ENCODE results near the gene CDKN2C.
"Not testable (repeated sequence)": the region's sequence is repeated elsewhere in the genome, so short reads cannot be mapped to it uniquely, and the experiment has no call there.

CDKN2C gene

GRCh38 chr1:50969611-50970508 is at the start of gene CDKN2C:
CDKN2C (plus strand) TSS chr1:50970245; CDS start chr1:50970369, 124 bp downstream.
- peak; percentile 79 for DNase-seq (ENCODE audit: low read depth)

DNA sequence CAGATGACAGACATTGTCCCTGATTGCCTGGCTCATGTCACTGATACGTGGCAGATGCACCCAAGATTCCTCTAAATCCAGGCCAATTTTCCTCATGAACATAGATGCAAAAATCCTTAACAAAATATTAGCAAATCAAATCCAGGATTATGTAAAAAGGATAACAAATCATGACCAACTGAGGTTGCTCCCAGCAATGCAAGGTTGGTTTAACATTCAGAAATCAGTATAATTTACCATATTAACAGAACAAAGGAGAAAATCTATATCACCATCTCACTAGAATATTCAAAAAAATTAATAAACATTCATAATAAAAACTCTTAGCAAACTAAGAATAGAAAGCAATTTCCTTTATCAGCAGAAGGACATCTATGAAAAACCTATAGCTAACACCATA is 49.6 kb upstream of the CDKN2C start:
- DNase-seq (ENCODE audit: low read depth) = no peak

GRCh38 chr1:50921029-50921428 is 49.0 kb upstream of the CDKN2C start:
- DNase-seq (ENCODE audit: low read depth) = no peak

- no peak for DNase-seq (ENCODE audit: low read depth)
These were observed 46.5 kb upstream of the CDKN2C start for GRCh38 chr1:50923564-50923963.

GRCh38 chr1:50929376-50929958 is 40.6 kb upstream of the CDKN2C start:
- no peak for DNase-seq (ENCODE audit: low read depth)

DNA sequence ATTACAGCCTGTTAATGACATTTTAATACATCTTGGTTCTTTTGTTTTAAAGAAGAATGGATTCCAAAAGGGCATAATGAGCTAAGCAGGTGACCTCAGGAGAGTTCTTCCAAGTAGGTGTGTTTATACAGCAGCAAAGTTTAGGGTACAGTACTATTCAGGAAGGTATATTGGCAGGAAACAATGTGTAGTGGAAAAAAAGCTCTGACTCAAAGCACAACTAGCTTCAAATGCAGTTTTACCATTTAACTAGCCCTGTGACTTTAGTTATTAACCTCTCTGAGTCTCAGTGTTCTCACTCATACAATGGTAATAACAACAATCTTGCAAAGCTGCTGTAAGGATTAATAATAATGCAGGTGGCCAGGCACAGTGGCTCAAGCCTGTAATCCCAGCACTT is 39.9 kb upstream of the CDKN2C start:
- DNase-seq (ENCODE audit: low read depth) = no peak

DNA sequence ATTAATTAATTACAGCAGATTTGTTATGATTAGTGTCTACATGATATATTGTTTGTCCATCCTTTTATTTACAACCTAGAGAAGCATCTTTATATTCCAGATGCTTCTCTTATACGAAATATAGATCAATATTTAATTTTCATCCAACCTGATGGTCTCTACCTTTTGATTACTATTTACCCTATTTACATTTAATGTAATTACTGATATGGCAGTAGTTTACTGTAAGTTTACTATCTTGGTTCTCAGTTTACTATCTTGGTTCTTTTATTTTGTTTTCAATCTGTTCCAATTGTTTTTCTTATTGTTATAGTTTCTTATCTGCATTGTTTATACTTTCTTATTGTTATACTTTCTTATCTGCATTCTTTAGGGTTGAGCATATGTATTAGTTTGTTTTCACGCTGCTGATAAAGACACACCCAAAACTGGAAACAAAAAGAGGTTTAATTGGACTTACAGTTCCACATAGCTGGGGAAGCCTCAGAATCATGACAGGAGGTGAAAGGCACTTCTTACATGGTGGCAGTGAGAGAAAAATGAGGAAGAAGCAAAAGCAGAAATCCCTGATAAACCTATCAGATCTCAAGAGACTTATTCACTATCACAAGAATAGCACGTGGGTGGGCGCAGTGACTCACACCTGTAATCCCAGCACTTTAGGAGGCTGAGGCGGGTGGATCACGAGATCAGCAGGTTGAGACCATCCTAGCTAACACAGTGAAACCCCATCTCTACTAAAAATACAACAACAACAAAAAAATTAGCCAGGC is 38.9 kb upstream of the CDKN2C start:
- no peak for DNase-seq (ENCODE audit: low read depth)

DNA sequence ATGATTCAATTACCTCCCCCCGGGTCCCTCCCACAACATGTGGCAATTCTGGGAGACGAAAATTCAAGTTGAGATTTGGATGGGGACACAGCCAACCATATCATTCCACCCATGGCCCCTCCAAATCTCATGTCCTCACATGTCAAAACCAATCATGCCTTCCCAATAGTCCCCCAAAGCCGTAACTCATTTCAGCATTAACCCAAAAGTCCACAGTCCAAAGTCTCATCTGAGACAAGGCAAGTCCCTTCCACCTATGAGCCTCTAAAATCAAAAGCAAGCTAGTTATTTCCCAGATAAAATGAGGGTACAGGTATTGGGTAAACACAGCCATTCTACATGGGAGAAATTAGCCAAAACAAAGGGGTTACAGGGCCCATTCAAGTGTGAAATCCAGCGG is 38.0 kb upstream of the CDKN2C start:
- DNase-seq (ENCODE audit: low read depth) = not testable (repeated sequence)

DNA sequence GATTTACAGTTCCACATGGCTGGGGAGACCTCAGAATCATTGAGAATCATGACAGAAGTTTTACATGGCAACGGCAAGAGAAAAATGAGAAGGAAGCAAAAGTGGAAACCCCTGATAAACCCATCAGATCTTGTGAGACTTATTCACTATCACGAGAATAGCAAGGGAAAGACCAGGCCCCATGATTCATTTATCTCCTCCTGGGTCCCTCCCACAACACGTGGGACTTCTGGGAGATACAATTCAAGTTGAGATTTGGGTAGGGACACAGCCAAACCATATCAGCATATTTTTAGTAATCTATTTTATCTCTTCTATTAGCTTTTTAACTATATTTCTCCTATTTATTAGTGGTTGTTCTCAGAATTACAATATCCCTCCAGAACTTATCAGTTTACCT is 36.3 kb upstream of the CDKN2C start:
- DNase-seq (ENCODE audit: low read depth) = not testable (repeated sequence)

DNA sequence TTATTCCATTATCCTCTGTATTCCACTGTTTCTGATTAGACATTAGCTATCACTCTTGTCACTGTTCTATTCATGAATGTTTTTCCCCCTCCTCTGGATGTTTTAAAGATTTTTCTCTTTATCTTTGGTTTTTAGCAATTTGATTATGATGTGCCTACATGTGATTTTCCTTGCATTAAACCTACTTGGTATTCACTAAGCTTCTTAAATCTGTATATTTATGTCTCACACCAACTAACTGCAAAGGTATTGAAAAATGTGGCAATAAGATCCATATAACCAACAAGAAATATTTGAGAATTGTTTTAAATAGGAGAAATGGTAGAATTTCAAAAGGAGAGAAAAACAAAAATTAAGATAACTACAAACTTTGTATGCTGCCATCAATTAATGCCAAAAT is 35.2 kb upstream of the CDKN2C start:
- no peak for DNase-seq (ENCODE audit: low read depth)

GRCh38 chr1:50935276-50935675 is 34.8 kb upstream of the CDKN2C start:
- DNase-seq (ENCODE audit: low read depth) = not testable (repeated sequence)

DNA sequence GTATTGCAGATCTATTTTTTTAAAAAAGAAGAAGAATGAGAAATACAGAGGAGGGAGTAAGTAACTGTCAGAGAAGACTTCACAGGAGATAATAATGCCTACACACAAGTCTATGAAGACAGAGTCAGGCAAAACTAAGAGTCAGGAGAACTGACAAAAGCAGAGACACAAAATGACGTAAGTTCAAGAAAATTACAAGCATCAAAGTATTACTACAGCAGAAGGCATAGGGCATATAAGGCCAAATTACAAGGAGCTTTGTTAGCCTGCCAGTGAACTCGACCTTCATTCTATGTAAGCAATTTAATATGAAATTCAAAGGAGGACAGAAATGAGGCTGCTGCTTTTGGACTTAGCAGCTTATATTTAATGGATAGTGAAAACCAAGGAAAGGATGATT is 33.7 kb upstream of the CDKN2C start:
- no peak for DNase-seq (ENCODE audit: low read depth)

DNA sequence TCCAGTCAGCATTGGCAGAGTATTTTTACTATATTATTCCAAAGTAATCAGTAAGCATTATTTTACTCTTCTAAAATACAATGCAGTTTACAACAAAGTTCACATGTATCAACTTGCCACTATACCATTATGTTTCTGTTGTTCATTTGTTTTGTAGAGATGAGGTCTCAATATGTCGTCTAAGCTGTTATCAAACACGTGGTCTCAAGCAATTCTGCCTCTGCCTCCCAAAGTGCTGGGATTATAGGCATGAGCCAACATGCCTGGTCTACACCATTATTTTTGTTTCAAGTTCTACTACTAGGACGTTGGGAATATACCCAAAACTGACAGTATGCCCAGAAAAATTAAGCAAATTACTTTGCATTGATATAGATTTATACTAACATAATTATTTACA is 29.8 kb upstream of the CDKN2C start:
- DNase-seq (ENCODE audit: low read depth) = no peak

DNA sequence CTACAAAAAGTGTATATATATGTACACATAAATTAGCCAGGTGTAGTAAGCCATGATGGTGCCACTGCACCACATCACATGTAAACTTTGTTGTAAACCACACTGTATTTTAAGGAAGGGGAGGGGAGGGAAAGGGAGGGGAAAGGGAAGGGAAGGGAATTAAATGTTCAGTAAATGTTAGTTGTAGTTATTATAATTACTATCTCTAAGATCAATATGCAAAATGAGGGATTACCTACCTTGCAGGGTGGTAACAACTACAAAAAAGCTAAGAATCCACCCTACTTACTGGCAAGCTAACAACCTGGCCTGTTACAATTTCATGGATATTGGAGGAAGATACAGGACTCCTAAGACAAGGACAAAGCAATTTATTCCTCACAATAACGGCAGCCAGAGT is 27.7 kb upstream of the CDKN2C start:
- DNase-seq (ENCODE audit: low read depth) = no peak

DNA sequence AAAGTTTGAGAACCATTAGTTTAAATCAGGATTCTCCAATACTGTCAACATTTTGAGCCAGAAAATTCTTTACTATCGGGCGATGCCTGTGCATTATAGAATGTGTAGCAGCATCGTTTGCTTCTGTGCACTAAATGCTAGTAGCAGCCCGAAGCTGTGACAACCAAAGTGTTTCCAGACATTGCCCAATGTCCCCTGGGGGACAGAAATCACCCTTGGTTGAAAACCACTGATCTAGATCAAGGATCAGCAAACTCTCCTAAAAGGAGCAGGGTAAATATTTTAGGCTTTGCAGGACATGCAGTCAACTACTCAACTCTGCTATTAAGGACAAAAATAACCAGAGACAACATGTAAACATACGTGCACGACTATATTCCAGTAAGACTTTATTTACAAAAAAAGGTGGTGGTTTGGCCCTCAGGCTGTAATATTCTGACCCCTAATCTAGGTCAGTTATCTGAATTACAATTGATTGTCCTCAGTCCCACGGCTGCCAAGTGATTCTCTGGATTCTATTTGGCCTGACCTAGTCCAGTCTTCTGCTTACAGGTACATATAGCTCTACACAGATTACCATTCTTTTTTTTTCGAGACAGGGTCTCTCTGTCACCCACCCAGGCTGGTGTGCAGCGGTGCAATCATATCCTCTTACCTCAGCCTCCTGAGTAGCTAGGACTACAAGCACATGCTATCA is 20.6 kb upstream of the CDKN2C start:
- no peak for DNase-seq (ENCODE audit: low read depth)

GRCh38 chr1:50950396-50950795 is 19.6 kb upstream of the CDKN2C start:
- no peak for DNase-seq (ENCODE audit: low read depth)

GRCh38 chr1:50952566-50952965 is 17.5 kb upstream of the CDKN2C start:
- not testable (repeated sequence) for DNase-seq (ENCODE audit: low read depth)

DNA sequence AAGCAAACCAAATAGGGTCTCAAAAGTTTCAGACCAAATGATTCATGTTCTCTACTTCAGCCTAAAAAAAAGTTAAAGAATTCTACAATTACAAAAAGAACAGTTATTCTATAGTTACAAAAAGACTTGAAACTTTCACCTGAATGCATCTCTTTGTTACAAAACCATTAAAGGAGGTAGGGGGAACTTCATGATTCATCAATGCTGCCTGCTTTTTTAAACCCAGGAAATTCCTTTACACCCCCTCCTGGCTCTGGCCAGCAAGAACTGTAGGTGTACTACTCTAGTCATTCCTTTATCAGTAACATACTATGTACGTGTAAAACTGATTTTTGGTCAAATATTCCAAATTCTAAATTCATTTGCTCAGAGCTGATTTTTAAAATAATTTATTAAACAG is 14.9 kb upstream of the CDKN2C start:
- no peak for DNase-seq (ENCODE audit: low read depth)

DNA sequence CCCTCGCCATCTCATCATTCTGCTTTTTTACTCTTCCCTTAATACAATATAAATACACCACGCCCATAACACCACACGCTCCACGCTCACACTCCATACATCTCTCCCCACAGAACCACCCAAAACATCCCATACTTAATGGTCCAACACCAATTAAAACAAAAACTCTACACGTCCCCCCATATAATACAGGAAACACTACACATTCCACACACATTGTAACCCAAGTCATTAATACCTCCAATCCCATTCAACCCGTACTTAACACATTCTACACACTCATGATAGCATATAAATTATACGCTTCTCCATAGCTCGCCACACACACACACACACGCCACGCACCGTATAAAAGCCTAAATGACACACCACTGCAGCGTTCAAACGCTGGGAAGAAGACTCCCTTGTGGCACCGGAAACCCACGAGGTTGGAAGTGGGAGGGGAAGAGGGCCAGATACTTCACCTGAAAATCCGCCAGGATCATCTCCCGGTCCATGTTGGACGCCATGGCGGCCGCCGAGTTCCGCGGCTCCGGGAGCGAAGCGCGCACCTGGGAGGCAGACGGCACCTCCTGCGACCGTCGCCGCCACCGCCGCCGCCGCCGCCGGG is 10.6 kb upstream of the CDKN2C start:
- DNase-seq (ENCODE audit: low read depth) = no peak

DNA sequence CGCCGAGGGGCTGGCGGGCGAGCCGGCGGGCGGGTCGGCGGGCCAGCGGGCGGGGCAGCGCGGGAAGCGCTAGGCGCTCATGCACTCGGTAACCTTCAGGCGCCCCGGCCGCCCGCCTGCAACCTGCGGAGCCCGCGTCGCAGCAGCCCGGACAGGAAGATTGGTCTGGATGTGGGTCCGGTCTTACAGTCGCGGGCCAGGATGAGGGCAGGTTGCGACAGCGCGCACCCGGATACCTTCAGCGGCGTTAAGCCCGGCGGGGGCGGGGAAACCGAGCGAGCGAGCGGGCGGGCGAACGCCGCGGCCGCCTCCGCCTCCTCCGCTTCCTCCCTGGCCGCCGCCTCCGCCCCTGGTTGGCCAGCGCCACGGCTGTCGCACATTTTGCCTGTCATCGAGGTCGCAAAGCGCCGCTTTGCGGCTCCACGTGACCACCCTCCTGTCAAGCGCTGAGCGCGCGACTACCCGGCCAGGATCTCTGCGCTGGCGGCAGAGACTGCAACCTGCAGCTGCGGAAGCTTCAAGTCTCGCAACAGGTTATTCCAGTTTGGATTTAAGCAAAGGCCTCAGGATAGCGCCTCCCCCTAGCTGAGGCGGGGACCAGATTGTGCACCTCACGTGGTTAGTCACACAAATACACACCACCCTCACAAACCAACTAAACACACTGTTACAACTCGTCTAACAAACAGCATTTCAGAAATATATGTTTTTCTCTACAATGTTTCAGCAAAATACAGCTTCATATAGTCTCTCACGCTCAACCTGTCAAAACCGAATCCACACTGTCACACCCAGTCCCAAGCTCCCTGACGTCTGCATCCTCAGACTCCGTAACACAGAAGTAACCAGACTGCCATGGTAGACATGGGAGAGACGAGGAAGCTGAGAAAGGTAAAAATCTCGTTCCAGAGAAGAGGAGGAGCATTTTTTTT is 9.9 kb upstream of the CDKN2C start, which contains the start of gene FAF1:
TSS of gene FAF1 (minus strand) at position 355 of the 932 bp plus-strand sequence. CDS start 456 bp downstream, outside the sequence.
- peak; percentile 91 for DNase-seq (ENCODE audit: low read depth)

Measured in GM04504 (cell line).